GM21723 (cell line): Measurements from ENCODE around the gene ZNF655.
A peak's percentile ranks its signal among the peaks of the same experiment; 100 is the strongest.
"Not testable (repeated sequence)": the region's sequence is repeated elsewhere in the genome, so short reads cannot be mapped to it uniquely, and the experiment has no call there.

ENCODE experiments used
- ATAC-seq: cut with Tn5 transposase; IDR thresholded peaks from one replicate; pipeline ENCODE4 v1.9.1; 2021; ENCODE audit warnings: mild to moderate bottlenecking, moderate library complexity; ENCODE audit not compliant: unreplicated experiment

Gene ZNF655

GRCh38 chr7:99558306-99559174 is at the start of gene ZNF655:
ZNF655 (plus strand) TSS chr7:99558642; CDS start chr7:99560560, 1,918 bp downstream.
- ATAC-seq, result peak; percentile 87

DNA sequence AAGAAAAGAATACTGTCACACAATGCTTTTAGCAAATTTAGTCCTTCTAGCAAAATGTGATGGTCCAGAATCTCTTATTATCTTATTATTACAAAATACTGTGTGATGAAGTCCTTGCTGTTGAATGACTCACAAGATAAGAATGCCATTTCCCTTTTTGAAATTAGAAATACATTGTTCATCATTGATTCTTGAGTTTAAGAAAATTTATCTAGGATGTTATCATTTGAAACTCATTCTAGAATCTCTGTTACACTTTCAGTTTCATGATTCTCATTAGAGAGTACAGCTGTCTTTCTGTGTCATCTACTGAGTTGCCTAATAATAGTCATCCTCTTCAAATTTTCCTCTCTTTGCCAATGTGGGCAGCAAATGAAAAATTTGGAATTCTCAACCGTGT is 44.4 kb upstream of the ZNF655 start:
- ATAC-seq, result no peak

- ATAC-seq, result no peak
These were observed 37.0 kb upstream of the ZNF655 start for GRCh38 chr7:99521399-99521798.

DNA sequence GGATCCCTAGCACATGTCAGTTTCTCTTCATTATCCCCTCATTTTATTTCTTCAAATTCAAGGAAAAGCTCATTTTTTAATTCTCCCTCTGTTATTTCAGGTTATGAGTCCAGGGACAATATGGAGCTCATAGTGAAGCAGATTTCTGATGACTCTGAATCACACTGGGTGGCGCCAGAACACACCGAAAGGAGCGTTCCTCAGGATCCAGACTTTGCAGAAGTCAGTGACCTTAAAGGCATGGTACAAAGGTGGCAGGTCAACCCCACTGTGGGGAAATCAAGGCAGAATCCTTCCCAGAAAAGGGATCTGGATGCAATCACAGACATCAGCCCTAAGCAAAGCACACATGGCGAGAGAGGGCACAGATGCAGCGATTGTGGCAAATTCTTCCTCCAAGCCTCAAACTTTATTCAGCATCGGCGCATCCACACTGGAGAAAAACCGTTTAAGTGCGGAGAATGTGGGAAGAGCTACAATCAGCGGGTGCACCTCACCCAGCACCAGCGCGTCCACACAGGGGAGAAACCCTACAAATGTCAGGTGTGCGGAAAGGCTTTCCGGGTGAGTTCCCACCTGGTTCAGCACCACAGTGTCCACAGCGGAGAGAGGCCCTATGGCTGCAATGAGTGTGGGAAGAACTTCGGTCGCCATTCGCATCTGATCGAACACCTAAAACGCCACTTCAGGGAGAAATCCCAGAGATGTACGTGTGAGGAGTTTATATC is 32.6 kb upstream of the ZNF655 start:
- ATAC-seq, result no peak

DNA sequence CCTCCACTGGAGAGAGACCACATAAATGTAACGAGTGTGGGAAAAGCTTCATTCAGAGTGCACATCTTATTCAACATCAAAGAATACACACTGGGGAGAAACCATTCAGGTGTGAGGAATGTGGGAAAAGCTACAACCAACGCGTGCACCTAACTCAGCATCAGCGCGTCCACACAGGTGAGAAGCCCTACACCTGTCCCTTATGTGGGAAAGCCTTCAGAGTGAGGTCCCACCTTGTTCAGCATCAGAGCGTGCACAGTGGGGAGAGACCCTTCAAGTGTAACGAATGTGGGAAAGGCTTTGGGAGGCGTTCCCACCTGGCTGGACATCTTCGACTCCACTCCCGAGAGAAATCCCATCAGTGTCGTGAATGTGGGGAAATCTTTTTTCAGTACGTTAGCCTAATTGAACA is 27.1 kb upstream of the ZNF655 start:
- ATAC-seq, result no peak

DNA sequence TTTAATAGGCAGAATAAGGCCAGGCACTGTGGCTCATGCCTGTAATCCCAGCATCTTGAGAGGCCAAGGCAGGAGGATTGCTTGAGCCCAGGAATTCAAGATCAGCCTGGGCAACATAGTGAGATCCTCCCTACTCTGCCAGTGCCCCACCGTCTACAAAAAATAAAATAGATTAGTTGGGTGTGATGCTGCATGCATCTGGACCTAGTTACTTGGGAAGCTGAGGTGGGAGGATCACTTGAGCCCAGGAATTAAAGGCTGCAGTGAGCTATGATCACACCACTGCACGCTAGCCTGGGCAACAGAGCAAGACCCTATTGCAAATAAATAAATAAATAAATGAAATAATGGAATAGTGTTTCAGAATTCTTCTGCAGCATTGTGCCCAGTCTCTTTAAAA is 22.8 kb upstream of the ZNF655 start:
- no peak for ATAC-seq

DNA sequence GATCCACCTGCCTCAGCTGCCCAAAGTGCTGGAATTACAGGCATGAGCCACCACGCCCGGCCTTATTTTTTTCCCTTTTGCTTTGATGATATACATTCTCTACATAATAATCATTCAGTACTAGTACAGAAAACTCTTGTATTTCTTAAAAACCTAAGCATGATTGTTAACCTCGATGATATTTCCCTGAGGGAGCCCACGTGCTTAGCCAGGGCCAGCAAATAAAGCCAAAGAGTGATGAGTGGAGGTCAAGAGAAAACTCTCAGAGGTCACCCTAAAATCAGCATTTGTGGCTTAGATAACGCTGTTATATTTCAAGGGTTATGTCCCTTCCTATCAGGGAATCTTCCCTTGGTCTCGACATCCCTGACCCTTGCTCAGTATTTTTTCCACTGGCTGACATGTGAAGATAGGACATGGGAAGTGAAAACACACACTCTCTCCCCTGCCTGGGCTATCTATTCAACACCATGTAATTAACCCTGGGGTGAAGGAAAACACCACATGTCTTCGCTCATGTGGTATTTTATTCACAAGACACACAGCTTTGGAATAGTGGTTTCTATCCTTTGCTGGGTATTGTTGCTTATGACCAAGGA is 19.1 kb upstream of the ZNF655 start:
- no peak for ATAC-seq

DNA sequence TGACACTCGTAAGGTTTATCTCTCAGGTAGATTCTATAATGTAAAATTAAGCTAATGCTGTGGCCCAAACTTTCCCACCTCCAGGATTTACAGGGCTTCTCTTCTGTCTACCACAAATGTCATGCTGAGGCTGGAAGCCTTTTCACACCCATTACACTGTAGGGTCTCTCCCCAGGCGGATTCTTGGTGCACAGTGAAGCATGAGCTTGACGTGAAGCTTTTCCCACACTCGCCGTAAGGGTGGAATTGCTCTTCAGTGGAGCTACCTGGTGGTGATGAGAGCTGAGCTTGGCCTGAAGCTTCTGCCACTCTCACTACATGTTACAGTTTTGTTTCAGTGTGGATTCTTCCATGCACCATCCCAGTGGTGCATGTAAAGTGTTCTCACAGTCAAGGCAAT is 17.9 kb upstream of the ZNF655 start:
- no peak for ATAC-seq

DNA sequence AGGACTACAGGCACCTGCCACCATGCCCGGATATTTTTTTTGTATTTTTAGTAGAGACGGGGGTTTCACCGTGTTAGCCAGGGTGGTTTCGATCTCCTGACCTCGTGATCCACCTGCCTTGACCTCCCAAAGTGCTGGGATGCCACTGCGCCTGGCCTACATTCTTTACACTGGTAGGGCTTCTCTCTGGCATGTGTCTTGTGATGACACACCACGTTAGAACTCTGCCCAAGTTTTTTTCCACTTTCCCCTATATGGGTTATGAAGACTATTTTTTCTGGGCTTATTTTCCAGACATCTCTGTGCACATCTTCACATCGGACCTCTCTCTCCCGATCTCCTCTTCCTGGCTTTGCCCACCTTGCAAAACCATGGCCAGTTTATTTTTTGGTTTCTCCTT is 17.2 kb upstream of the ZNF655 start:
- ATAC-seq, result no peak

DNA sequence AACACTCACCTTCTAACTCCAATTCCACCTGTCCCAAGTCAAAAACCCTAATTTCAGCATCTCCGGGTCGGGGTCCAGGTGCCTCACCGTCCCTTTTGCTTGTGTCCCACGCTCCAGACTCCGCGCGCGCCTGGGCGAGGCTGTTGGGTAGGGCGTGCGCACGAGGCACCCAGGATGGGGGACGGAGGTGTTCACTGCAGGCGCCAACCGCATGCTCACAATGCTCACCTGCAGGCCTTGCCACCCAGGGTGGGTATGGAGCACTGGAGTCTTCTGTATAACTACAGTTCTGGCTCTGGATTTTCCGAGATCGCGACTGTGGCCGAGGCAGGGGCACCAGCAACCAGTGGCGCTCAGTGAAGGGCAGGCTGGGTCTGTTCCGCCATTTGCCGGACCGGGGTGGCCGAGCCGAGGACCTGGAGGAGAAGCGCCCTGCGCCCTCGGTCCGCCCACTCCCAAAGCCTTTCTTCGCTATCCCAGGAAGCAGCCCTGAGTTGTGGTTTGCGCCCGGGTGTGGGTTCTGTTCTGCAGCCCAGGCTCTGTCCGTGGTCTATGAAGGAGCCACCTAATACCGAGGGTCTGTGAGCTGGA is 15.3 kb upstream of the ZNF655 start:
- no peak for ATAC-seq

- ATAC-seq, result no peak
These were observed 14.5 kb upstream of the ZNF655 start for GRCh38 chr7:99543916-99544315.

DNA sequence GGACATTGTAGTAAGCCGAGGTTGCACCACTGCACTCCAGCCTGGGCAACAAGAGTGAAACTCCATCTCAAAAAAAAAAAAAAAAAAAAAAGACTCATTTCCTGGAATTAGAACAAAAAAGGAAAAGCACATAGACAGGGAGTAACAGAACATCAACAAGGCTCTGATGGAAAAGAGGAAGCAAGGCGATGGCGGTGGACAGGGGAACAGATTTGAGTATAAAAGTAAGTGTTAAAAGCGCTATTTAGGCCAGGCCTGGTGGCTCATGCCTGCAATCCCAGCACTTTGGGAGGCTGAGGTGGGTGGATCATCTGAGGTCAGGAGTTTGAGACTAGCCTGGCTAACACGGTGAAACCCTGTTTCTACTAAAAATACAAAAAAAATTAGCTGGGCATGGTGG is 13.1 kb upstream of the ZNF655 start:
- not testable (repeated sequence) for ATAC-seq

DNA sequence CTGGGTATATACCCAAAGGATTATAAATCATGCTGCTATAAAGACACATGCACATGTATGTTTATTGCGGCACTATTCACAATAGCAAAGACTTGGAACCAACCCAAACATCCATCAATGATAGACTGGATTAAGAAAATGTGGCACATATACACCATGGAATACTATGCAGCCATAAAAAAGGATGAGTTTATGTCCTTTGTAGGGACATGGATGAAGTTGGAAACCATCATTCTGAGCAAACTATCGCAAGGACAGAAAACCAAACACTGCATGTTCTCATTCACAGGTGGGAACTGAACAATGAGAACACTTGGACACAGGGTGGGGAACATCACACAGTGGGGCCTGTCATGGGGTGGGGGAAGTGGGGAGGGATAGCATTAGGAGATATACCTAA is 8.9 kb upstream of the ZNF655 start:
- ATAC-seq, result not testable (repeated sequence)

- ATAC-seq, result no peak
These were observed 7.1 kb upstream of the ZNF655 start for GRCh38 chr7:99551334-99551733.

- ATAC-seq, result peak; percentile 98
These were observed 6.5 kb upstream of the ZNF655 start, which contains the start of gene FAM200A for GRCh38 chr7:99551767-99552463. FAM200A (minus strand) TSS chr7:99552114; CDS start chr7:99548407, 3,707 bp downstream.

- ATAC-seq, result no peak
These were observed 5.4 kb upstream of the ZNF655 start for GRCh38 chr7:99553039-99553438.

GRCh38 chr7:99554939-99555338 is 3.5 kb upstream of the ZNF655 start:
- no peak for ATAC-seq

GRCh38 chr7:99557196-99557607 is 1.2 kb upstream of the ZNF655 start:
- no peak for ATAC-seq

- ATAC-seq, result peak; percentile 48
These were observed 519 bp upstream of the ZNF655 start for GRCh38 chr7:99557940-99558305.

DNA sequence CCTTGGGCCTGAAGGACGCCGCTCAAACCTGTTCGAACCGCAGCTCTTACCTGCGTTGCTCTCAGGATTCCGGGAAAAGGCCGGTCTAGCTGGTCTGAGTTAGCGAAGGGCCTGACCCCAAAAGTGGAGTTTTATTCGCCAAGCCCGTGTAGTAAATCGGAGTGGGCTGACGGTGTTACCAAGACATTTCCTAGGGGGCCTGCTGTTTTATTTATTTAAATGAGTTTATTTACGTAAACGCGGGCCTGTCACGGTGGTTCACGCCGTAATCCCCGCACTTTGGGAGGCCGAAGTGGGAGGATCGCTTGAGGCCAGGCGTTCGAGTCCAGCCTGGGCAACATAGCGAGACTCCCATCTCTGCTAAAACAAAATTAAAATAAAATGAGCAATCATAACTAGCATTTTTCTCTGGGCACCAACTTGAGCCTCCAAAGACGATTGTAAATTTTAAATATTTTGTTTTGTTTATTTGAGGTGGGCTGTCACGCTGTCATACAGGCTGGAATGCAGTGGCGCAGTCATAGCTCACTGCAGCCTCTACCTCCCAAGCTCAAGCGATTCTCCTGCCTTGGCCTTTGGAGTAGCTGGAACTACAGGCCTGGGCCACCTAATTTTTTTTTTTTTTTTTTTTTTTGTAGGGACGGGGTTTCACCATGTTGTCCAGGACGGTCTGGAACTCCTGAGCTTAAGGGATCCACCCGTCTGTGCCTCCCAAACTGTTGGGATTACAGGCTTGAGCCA is 903 bp downstream of the ZNF655 start:
- no peak for ATAC-seq
